Activated CD4-positive, alpha-beta T cell treated with anti-CD3 and anti-CD28 coated beads, Interleukin-10, Interleukin-2, amounts not matched to agents 100 ng/mL and 50 ng/mL, durations not matched to agents 16 hours and 8 hours (primary cell): Measurements from ENCODE around the gene MIEF1.

Source experiments
- DNase-seq: peaks from one replicate; pipeline ENCODE4 v3.0.0-alpha.2; 2020

Gene MIEF1

GRCh38 chr22:39532215-39533073 is 30.4 kb downstream of the MIEF1 start, which contains the start of gene RPS19BP1:
Gene RPS19BP1, minus strand, starts transcription at chr22:39532748. Its CDS starts 10 bp downstream, at chr22:39532738.
- peak; percentile 100 for DNase-seq

DNA sequence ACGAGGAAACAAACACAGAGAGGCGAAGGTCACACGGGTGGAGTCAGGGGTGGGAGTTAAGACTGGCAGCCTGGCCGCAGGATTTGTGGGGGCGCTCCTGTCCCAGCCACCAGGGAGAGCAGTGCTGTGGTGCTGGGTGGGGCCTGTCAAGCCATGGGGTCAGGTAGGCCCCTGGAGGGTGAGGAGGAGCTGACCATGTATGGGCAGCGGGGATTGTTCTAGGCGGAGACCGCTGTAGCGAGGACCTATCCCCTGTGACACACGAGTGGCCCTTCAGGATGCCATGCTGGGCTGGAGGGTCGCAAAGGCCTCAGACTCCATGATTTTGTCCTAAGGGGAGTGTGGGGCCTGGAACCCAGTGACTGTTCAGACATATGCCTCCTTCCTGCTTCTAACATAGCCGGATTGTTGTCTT is 32.0 kb downstream of the MIEF1 start:
- no peak for DNase-seq

DNA sequence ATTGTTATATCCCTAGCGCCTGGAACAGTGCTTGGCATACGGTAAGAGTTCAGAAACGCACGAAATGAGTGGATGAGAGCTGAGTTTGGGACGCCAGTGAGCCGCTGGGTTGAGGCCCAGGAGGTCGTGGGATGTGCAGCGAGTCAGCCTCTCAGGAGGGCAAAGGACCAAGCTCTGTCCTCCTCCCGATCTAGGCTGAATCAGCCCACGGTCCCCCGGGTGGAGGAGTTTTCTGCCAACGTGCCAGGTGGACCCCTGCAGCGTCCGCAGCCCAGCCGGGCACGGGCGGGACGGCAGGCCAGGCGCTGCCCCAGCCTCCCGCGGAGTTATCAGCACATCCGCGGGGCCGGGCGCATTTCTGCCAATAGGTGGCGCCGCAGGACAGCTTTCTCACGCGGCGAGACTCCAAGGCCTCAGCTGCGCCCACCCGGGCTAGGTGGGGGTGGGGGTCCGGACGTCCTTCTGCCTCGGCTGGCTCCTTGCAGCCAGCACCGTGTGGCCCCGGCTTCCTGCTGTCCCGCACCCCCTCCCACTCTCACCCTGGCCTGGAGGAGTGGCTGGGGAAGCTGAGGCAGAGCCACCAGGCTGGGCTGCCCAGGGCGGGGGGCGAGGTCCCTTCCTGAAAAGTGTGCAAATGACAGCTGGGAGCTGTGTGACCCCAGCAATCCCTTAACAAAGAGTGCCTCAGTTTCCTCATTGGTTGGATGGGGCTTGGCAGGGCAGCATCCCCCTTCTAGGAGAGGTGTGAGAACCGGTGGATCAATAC is 32.7 kb downstream of the MIEF1 start:
- peak; percentile 83 for DNase-seq

DNA sequence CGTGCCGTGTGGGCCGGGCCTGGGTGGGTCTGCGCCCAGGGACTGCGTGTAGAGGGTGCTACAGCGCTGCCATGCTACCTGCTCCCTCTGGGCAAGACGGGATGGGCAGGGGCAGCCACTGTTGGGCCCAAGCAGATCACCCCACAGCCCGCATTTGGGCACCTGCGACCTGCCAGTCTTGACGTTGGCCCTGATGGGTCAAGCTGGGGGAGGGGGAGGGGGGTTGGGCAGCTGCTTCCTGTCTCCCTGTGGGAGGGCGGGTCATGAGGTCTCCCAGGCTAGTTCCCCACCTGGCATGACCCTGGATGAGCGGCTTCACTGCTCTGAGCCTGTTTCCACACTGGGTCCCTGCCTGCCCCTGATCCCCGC is 33.3 kb downstream of the MIEF1 start:
- DNase-seq = no peak

- no peak for DNase-seq
Observed at GRCh38 chr22:39535831-39536449, 33.9 kb downstream of the MIEF1 start.

DNA sequence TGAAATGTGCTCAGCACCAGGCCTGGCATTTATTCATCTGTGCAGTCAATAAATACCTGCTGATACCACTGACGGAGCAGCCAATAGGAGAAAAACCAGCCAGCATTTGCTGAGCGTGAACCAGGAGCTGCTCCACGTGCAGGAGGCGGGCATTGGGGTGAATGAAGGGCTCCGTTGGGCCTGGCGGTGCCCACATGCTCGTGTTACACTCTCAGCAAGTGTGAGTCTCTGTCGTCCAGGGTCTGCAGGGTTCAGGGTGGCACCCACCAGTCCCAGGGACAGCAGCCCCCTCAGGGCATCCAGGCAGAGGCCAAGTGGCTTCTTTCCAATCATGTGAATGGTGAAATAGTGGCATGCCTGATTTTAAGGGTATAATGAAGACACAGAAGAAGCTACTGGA is 34.6 kb downstream of the MIEF1 start:
- DNase-seq = no peak

- no peak for DNase-seq
Observed at GRCh38 chr22:39537975-39538374, 35.9 kb downstream of the MIEF1 start.

DNA sequence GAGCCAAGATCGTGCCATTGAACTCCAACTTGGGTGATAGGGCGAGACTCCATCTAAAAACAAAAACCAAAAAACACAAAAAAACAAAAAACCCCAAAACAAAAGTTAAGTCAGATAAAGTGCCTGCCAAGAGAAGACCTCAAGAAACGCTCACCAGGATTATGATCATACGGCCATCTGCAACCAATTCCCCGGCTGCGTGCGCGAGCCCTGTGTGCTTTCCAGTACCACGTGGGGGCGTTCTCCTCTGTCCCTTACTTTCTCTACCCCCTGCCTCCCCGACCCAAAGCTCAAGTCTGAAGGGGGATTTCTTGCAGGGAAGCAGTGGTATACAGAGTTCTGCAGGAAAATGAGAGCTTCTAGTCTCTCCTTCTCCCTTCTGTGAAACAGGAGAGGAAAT is 41.0 kb downstream of the MIEF1 start:
- peak; percentile 31 for DNase-seq

- peak; percentile 56 for DNase-seq
Observed at GRCh38 chr22:39545386-39546365, 43.6 kb downstream of the MIEF1 start.

DNA sequence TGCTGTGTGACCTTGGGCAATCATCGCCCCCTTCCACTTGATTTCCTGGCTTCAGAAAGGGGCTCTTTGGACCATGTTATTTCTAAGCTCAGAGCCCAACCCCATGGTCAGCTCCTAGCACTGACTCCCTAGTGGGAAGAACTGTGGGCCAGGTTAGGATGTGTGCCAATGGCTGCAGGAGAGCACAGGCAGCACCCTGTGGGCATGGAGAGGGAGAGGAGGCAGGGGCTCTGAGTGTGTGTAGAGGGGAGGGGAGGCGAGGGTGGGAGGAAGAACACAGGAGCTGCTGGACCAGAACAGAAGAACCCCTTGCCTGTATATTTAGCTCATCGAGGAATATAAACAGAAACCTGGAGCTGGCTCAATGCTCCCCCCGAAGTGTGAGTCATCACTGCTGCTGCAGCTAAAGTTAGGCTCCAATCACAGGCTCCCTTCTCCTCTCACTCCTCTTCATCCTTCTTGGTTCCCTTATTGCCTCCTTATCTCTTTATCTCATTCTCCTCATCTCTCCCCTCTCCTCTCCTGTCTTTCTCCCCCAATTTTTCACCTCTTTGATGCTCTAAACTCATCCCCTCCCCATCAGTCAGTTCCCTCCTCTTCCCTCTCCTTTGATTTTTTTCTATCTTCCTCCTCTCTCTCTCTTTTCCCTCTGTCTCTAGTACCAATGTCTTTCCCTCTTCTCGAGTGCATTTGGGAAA is 44.9 kb downstream of the MIEF1 start:
- DNase-seq = no peak

GRCh38 chr22:39547587-39547947 is 45.5 kb downstream of the MIEF1 start:
- no peak for DNase-seq

DNA sequence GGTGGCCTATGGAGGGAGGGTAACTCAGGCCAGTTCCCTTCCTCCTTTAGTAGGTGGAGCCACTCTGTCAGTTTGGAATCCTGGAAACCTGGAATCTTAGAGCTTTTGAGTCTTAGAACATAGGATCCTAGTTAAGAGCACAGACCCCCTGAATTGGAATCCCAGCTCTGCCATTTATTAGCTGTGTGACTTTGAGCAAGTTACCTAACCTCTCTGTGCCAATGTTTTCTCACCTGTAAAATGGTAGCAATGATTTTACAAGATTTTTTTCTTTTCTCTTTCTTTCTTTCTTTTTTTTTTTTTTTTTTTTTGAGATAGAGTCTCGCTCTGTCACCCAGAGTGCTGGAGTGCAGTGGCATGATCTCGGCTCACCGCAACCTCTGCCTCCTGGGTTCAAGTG is 51.3 kb downstream of the MIEF1 start:
- no peak for DNase-seq

GRCh38 chr22:39554151-39554550 is 52.1 kb downstream of the MIEF1 start:
- DNase-seq = no peak

DNA sequence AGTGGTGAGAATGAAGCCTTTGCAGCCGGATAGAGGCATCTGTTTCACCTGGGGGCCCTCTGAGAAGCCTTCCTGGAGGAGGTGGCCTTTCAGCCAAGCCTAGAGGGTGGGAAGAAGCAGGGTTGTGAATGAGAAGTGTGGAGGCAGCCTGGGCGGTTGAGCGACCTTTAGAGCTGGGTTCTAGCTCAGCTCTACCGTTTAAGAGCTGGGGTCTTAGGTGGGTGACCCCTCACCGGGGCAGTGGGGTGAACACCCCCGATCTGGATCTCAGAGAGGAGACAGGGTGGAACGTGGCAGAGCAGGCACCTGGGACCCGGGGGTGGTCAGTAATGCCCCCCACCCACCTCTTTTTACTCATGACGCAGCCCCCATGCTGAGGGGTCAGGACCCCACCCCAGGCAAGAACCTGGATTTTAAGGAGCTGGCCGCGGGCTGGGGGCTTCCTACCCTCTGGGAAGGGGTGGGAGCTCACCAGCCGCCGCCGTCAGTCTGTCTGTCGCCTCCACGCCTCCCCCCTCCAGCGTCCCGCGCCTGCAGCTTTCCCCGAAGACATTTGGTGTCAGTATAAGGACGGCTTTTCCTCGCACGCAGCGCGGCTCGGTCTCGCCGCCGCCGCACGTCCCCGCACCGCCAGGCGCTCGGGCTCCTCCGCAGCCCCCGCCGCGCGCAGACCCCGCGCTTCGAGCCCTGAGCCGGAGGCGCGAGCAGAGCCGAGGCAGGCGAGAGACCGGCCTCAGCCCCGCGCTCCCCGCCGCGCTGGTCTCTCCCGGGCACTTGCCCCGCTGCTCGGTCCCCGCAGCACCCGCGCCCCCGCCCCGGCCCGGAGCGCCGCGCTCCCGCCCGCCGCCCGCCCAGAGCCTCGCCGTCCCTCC is 55.1 kb downstream of the MIEF1 start:
- peak; percentile 43 for DNase-seq

GRCh38 chr22:39558254-39558727 is 56.2 kb downstream of the MIEF1 start:
- no peak for DNase-seq

DNA sequence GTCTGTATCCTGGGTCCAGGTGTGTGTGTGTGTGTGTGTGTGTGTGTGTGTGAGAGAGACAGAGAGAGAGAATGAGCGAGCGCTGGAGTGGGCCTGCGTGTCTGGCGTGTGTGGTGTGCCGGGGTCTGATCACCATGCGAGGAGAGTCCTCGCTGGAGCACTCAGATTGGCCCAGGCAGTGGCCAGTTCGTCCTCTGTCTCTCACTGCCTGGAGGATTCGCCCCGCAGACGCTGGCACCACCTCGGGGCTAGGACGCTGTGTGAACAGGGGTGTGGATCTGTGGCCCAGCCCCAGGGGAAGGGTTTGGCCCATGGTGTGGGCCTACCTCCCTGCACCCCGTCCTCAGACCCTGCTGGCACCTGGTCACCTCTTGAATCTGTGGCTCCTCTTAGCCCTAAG is 56.9 kb downstream of the MIEF1 start:
- no peak for DNase-seq

- no peak for DNase-seq
Observed at GRCh38 chr22:39559456-39560105, 57.5 kb downstream of the MIEF1 start.

DNA sequence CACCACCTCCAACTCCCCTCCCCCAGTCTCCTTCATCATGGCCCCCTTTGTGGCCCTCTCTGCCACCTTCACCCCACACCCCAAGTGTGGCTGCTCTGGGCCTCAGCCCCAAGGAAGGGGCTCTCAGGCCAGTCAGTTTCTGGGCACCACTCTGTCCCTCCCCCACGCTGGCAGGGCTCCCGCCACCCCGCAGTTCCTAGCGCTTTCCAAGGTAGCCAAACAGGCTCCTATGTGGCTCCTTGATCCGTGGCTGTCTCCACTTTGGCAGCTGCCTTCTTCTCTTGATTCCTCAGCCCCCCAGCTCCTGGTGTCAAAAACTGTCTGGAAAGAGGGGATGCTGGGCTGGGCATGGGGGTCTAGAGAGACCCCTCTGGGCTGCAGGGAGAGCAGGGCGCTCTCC is 58.0 kb downstream of the MIEF1 start:
- DNase-seq = no peak

DNA sequence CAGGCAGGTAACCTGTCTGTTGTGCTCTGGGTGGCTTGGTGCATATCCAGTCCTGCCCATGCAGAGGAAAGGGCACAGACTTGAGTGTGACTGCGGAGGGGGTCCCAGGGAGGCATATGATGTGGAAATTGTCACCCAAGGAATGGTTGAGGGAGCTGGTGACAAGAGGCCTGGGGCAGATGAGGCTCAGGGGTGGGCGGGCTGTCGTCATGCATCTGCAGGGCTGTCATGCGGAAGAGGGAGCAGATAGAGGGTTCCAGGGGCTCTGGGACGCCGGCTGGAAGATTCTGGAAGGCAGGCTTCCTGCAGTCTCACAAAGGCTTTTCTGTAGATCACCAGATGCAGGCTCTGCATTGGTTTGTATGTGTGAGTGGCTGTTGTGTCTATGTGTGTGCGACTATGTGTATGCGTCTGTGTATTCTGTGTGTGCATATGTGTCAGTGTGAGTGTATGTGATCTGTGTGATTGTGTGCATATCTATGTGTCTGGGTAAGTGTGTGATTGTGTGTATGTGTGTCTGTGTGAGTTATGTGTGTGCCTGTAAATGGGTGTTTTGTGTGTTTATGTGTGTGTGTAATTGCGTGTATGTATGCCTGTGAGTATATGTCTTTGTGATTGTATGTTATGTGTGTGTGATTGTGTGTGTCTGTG is 60.9 kb downstream of the MIEF1 start:
- no peak for DNase-seq
